A549 (cell line): ENCODE results near the gene HLA-DQB1. TPM values are rescaled to one million over a fixed set of nuclear protein-coding genes. Genes with fewer than 3 reads are reported as not detected.

Experiments
- ATAC-seq, 2 experiments: fragments of 200-7000 bp in 1 of 2; fragments of >200 bp in 1 of 2; cut with Nextera tagmentation in 1 of 2; cut with Tn5 transposase in 1 of 2; 3 replicates each; pipeline versions ENCODE4 v1.8.0 to v1.9.1; 2018 to 2020; ENCODE audit warnings: mild to moderate bottlenecking in 1 of 2, moderate library complexity in 1 of 2
- CTCF ChIA-PET: fragments of 300-600 bp; sonication (Branson Sonifier 250); formaldehyde crosslinking; extraction: SDS; loops from one replicate; lab custom pipeline; 2021; ENCODE audit warnings: antibody characterized with exemption, inconsistent platforms; lab: Yijun Ruan, JAX
- POLR2A ChIA-PET: fragments of 350-600 bp; formaldehyde crosslinking; extraction: SDS; loops from one replicate; lab custom pipeline; 2021; ENCODE audit warnings: antibody characterized with exemption, inconsistent platforms; lab: Yijun Ruan, JAX
- DNase-seq, 2 experiments: peaks; one replicate each; pipeline versions ENCODE4 v3.0.0 to v3.0.0-alpha.2; 2011 to 2016; ENCODE audit warnings: low read depth in 1 of 2, low spot score in 1 of 2
- FAIRE-seq: peaks from 2 replicates; lab custom pipeline; 2011; peaks lifted over from hg19 to GRCh38; lab: Jason Lieb, UNC
- H3K27ac ChIP-seq, 2 experiments: fragments of >200 bp; sonication (Bioruptor Twin); formaldehyde crosslinking; 3 replicates each; pipeline ENCODE4 v1.5.1; 2016 to 2017
- H3K4me1 ChIP-seq: fragments of >200 bp; sonication (Bioruptor Twin); formaldehyde crosslinking; 3 replicates; pipeline ENCODE4 v1.6.1; 2016
- H3K4me2 ChIP-seq: fragments of >200 bp; sonication (Bioruptor Twin); formaldehyde crosslinking; 3 replicates; pipeline ENCODE4 v1.6.1; 2016
- H3K4me3 ChIP-seq: fragments of >200 bp; sonication (Bioruptor Twin); formaldehyde crosslinking; 3 replicates; pipeline ENCODE4 v1.5.1; 2016
- H3K9me3 ChIP-seq: fragments of >200 bp; sonication (Bioruptor Twin); formaldehyde crosslinking; 3 replicates; pipeline ENCODE4 v1.6.1; 2016
- ATOH8 ChIP-seq: fragments of 250-450 bp; sonication (Bioruptor Pico); IDR thresholded peaks from 2 replicates; pipeline ENCODE4 v1.5.0; 2020; ENCODE audit warnings: low read depth, mild to moderate bottlenecking, moderate library complexity
- BCL3 ChIP-seq: fragments of >200 bp; sonication (Bioruptor Twin); formaldehyde crosslinking; IDR thresholded peaks from 3 replicates; pipeline ENCODE4 v1.6.1; 2016
- BHLHE40 ChIP-seq: IDR thresholded peaks from 2 replicates; pipeline ENCODE4 v1.6.1; 2012; ENCODE audit warnings: low read depth, low read length, inconsistent platforms
- CBX2 ChIP-seq: fragments of 200-600 bp; sonication (generic); IDR thresholded peaks from 2 replicates; pipeline ENCODE4 v1.6.1; 2016; ENCODE audit warnings: low read depth, mild to moderate bottlenecking, borderline replicate concordance
- CBX8 ChIP-seq: fragments of 200-600 bp; sonication (generic); IDR thresholded peaks from 2 replicates; pipeline ENCODE4 v1.6.1; 2016
- CHD2 ChIP-seq: fragments of 150-350 bp; IDR thresholded peaks from 2 replicates; pipeline ENCODE4 v1.6.1; 2014; ENCODE audit warnings: low read length; ENCODE audit not compliant: partially characterized antibody
- EP300 ChIP-seq, 2 experiments: fragments of >200 bp; sonication (Bioruptor Twin); formaldehyde crosslinking; IDR thresholded peaks; 2 replicates in 1 of 2; 3 replicates in 1 of 2; pipeline ENCODE4 v1.6.1; 2016 to 2017
- ESRRA ChIP-seq: fragments of 150-350 bp; IDR thresholded peaks from 2 replicates; pipeline ENCODE4 v1.6.1; 2014; ENCODE audit warnings: mild to moderate bottlenecking, low read length, borderline replicate concordance
- FOXS1 ChIP-seq: fragments of 250-450 bp; sonication (Bioruptor Pico); IDR thresholded peaks from 2 replicates; pipeline ENCODE4 v1.5.0; 2020; ENCODE audit warnings: mild to moderate bottlenecking, moderate library complexity
- GATA3 ChIP-seq: IDR thresholded peaks from 2 replicates; pipeline ENCODE4 v1.6.1; 2012; ENCODE audit warnings: borderline replicate concordance
- HDAC2 ChIP-seq: fragments of 200-600 bp; sonication (generic); IDR thresholded peaks from 2 replicates; pipeline ENCODE4 v1.6.1; 2016
- HEYL ChIP-seq: fragments of 250-450 bp; sonication (Bioruptor Pico); IDR thresholded peaks from 2 replicates; pipeline ENCODE4 v1.8.0; 2021; ENCODE audit warnings: mild to moderate bottlenecking, moderate library complexity
- HOXB13 ChIP-seq: fragments of 250-450 bp; sonication (Bioruptor Pico); IDR thresholded peaks from 2 replicates; pipeline ENCODE4 v1.5.0; 2020; ENCODE audit warnings: low read depth, mild to moderate bottlenecking, moderate library complexity
- JUN ChIP-seq, 2 experiments: fragments of >200 bp; sonication (Bioruptor Twin); formaldehyde crosslinking; IDR thresholded peaks; 2 replicates in 1 of 2; 3 replicates in 1 of 2; pipeline ENCODE4 v1.6.1; 2016 to 2017
- JUNB ChIP-seq: fragments of >200 bp; sonication (Bioruptor Twin); formaldehyde crosslinking; IDR thresholded peaks from 2 replicates; pipeline ENCODE4 v1.6.1; 2016
- MAFK ChIP-seq: fragments of 450-650 bp; IDR thresholded peaks from 2 replicates; pipeline ENCODE4 v1.6.1; 2014; ENCODE audit not compliant: partially characterized antibody
- MYC ChIP-seq: IDR thresholded peaks from 2 replicates; pipeline ENCODE4 v1.6.1; 2012; ENCODE audit warnings: mild to moderate bottlenecking, inconsistent platforms, low read length, improper control_type of control experiment, borderline replicate concordance
- NFE2L2 ChIP-seq: fragments of 150-350 bp; conservative IDR thresholded peaks from 2 replicates; pipeline ENCODE4 v1.6.1; 2014; ENCODE audit warnings: low read length
- NPAS2 ChIP-seq: fragments of 250-450 bp; sonication (Bioruptor Pico); IDR thresholded peaks from 2 replicates; pipeline ENCODE4 v1.8.0; 2022; ENCODE audit warnings: mild to moderate bottlenecking, moderate library complexity, borderline replicate concordance
- NR3C1 ChIP-seq: fragments of >200 bp; sonication (Bioruptor Twin); formaldehyde crosslinking; IDR thresholded peaks from 3 replicates; pipeline ENCODE4 v1.6.1; 2017
- PBX3 ChIP-seq: IDR thresholded peaks from 2 replicates; pipeline ENCODE4 v1.6.1; 2012
- PHF8 ChIP-seq: fragments of 200-600 bp; sonication (generic); IDR thresholded peaks from 2 replicates; pipeline ENCODE4 v1.6.1; 2016; ENCODE audit warnings: low read depth, mild to moderate bottlenecking, antibody characterized with exemption, moderate library complexity, borderline replicate concordance
- POLR2A ChIP-seq: IDR thresholded peaks from 2 replicates; pipeline ENCODE4 v1.6.1; 2012; ENCODE audit warnings: mild to moderate bottlenecking, low read length
- RAD21 ChIP-seq, 2 experiments: fragments of >200 bp in 1 of 2; sonication (Bioruptor Twin) in 1 of 2; formaldehyde crosslinking in 1 of 2; IDR thresholded peaks in 1 of 2; conservative IDR thresholded peaks in 1 of 2; 2 replicates in 1 of 2; 3 replicates in 1 of 2; pipeline ENCODE4 v1.6.1; 2012 to 2018; ENCODE audit warnings: inconsistent platforms in 1 of 2
- RFX5 ChIP-seq: fragments of 450-650 bp; IDR thresholded peaks from 2 replicates; pipeline ENCODE4 v1.7.1; 2014; ENCODE audit warnings: antibody characterized with exemption, mild to moderate bottlenecking, moderate library complexity
- RNF2 ChIP-seq: fragments of 200-600 bp; sonication (generic); IDR thresholded peaks from 2 replicates; pipeline ENCODE4 v1.6.1; 2016; ENCODE audit warnings: low read depth, mild to moderate bottlenecking, antibody characterized with exemption, moderate library complexity, borderline replicate concordance
- SMC3 ChIP-seq: fragments of >200 bp; sonication (Bioruptor Twin); formaldehyde crosslinking; IDR thresholded peaks from 3 replicates; pipeline ENCODE4 v1.6.1; 2018; ENCODE audit warnings: inconsistent platforms
- SREBF2 ChIP-seq: fragments of 450-650 bp; IDR thresholded peaks from 2 replicates; pipeline ENCODE4 v1.6.1; 2014; ENCODE audit warnings: mild to moderate bottlenecking, moderate library complexity
- TFCP2L1 ChIP-seq: fragments of 250-450 bp; sonication (Bioruptor Pico); IDR thresholded peaks from 2 replicates; pipeline ENCODE4 v1.5.0; 2021; ENCODE audit warnings: mild to moderate bottlenecking
- TP53 ChIP-seq: fragments of 250-450 bp; sonication (Bioruptor Pico); IDR thresholded peaks from 2 replicates; pipeline ENCODE4 v1.5.0; 2021; ENCODE audit warnings: mild to moderate bottlenecking, moderate library complexity
- USF2 ChIP-seq: fragments of 450-650 bp; IDR thresholded peaks from 2 replicates; pipeline ENCODE4 v1.6.1; 2014; ENCODE audit warnings: antibody characterized with exemption
- ZFP36 ChIP-seq: fragments of 450-650 bp; IDR thresholded peaks from 2 replicates; pipeline ENCODE4 v1.6.1; 2014; ENCODE audit warnings: borderline replicate concordance; ENCODE audit not compliant: partially characterized antibody
- ZNF302 ChIP-seq: fragments of 250-450 bp; sonication (Bioruptor Pico); IDR thresholded peaks from 2 replicates; pipeline ENCODE4 v1.9.0; 2021; ENCODE audit warnings: inconsistent platforms, mild to moderate bottlenecking, moderate library complexity
- WGBS: methylation state at CpG from one replicate; pipeline ENCODE4 v1.1.6; 2017; ENCODE audit errors: missing lambda C conversion rate; 5-methylcytosine and 5-hydroxymethylcytosine counted together
- polyA plus RNA-seq, 4 experiments: library from polyadenylated mRNA; depleted of rRNA in 3 of 4; stranded (reverse); fragments of >200 nt; fragmentation: RNase III in 1 of 4; extraction: RNeasy Plus Mini Kit Qiagen cat#74134 plus additional on column Dnase treatment in 1 of 4; gene quantifications; 2 replicates in 3 of 4; 3 replicates in 1 of 4; pipeline ENCODE4 v1.2.3, GENCODE V29; 2011 to 2017

HLA-DQB1 gene
- polyA plus RNA-seq, 2 of the 4 experiments (the other 2 are of a cell fraction), result not detected

GRCh38 chr6:32662836-32663235 lies 3.6 kb downstream of the HLA-DQB1 start:
- ATAC-seq (no peak), DNase-seq (no peak), FAIRE-seq (no peak)
- CTCF ChIA-PET, result no interaction called here
- Histone ChIP-seq H3K4me3 (no peak overlapping the region), H3K4me2 (no peak overlapping the region), H3K4me1 (no peaks in the 10 kb centered on the region), H3K9me3 (no peaks in the 10 kb centered on the region), H3K27ac (no peak overlapping the region)
- 10% methylated on average over 3 of the region's 5 CpGs for WGBS
- TF ChIP-seq MYC (no peak), ATOH8 (CRISPR knock-in tag) (no peak), ESRRA (no peak), HOXB13 (CRISPR knock-in tag) (no peak)
- TF ChIP-seq, all 56 proteins: peak for 0
- POLR2A ChIA-PET, result no interaction called here

- no peak overlapping the region for H3K4me3 ChIP-seq
- no peaks in the 10 kb centered on the region for H3K9me3 ChIP-seq
- FAIRE-seq (no peak), DNase-seq (no peak), ATAC-seq (no peak)
- ChIA-PET POLR2A (no interaction called here), CTCF (no interaction called here)
- no peaks in the 10 kb centered on the region for H3K4me1 ChIP-seq
- WGBS, result 0% methylated on average over 1 of the region's 7 CpGs
- H3K27ac ChIP-seq, result no peak overlapping the region
- no peak overlapping the region for H3K4me2 ChIP-seq
- TF ChIP-seq CBX2 (no peak), SMC3 (no peak), ESRRA (no peak), NPAS2 (CRISPR knock-in tag) (no peak), HDAC2 (no peak), EP300 (IDR thresholded peaks at IDR 0.05) (no peak), PHF8 (no peak), CBX8 (no peak), HOXB13 (CRISPR knock-in tag) (no peak), JUNB (no peak), CHD2 (no peak), BCL3 (no peak), HEYL (CRISPR knock-in tag) (no peak), JUN (IDR thresholded peaks at IDR 0.05) (no peak), SREBF2 (no peak), MAFK (no peak), NFE2L2 (no peak), RAD21 (conservative IDR thresholded peaks at IDR 0.05 in 1 of 2, IDR thresholded peaks at IDR 0.05 in 1 of 2) (no peak), TFCP2L1 (no peak)
These were observed 4.4 kb downstream of the HLA-DQB1 start for GRCh38 chr6:32662099-32662498.

- ChIA-PET CTCF (interaction anchor here (0.9 kb wide), 1 partner anchor 23 kb away, joined by 3 read pairs; no protein-coding TSS in a partner anchor), POLR2A (no interaction called here)
- no peak overlapping the region for H3K4me3 ChIP-seq
- H3K27ac ChIP-seq, result no peak overlapping the region
- no peaks in the 10 kb centered on the region for H3K9me3 ChIP-seq
- 30% methylated on average over 4 of the region's 4 CpGs for WGBS
- FAIRE-seq, result no peak
- DNase-seq, result no peak
- ATAC-seq, result no peak
- no peak overlapping the region for H3K4me2 ChIP-seq
- H3K4me1 ChIP-seq, result no peaks in the 10 kb centered on the region
- TF ChIP-seq HOXB13 (CRISPR knock-in tag) (no peak), POLR2A (no peak), HEYL (CRISPR knock-in tag) (no peak), BHLHE40 (no peak), MAFK (no peak), JUN (IDR thresholded peaks at IDR 0.05) (no peak), ZFP36 (no peak), RNF2 (no peak), GATA3 (no peak), PBX3 (no peak), FOXS1 (no peak), ZNF302 (CRISPR knock-in tag) (no peak), SREBF2 (no peak), NR3C1 (no peak), CBX2 (no peak), USF2 (no peak), RFX5 (no peak), TP53 (CRISPR knock-in tag) (no peak), HDAC2 (no peak)
These were observed 6.4 kb downstream of the HLA-DQB1 start for GRCh38 chr6:32659856-32660595.
